IPS DF 6.9 (cell line): ENCODE results near the gene FMN2.

Source experiments
- DNase-seq: peaks from one replicate; pipeline ENCODE4 v3.0.0-alpha.2; 2013; ENCODE audit warnings: low read depth, low spot score
- H3K27ac ChIP-seq: one replicate; pipeline ENCODE4 v1.5.1; 2013; ENCODE audit warnings: low read length, control low read depth
- H3K27me3 ChIP-seq: 2 replicates; pipeline ENCODE4 v1.6.1; 2013; ENCODE audit warnings: mild to moderate bottlenecking, low read length; ENCODE audit not compliant: control insufficient read depth, insufficient read depth
- H3K36me3 ChIP-seq: 2 replicates; pipeline ENCODE4 v1.6.1; 2013; ENCODE audit warnings: low read length; ENCODE audit not compliant: control insufficient read depth, insufficient read depth
- H3K4me1 ChIP-seq: 2 replicates; pipeline ENCODE4 v1.6.1; 2013; ENCODE audit warnings: low read length; ENCODE audit not compliant: control insufficient read depth, insufficient read depth
- H3K4me3 ChIP-seq: 2 replicates; pipeline ENCODE4 v1.5.1; 2013; ENCODE audit warnings: mild to moderate bottlenecking, low read length
- H3K9me3 ChIP-seq: 2 replicates; pipeline ENCODE4 v1.6.1; 2013; ENCODE audit warnings: low read length, inconsistent platforms; ENCODE audit not compliant: control insufficient read depth, insufficient read depth
- WGBS: extraction: QIAGEN DNeasy Blood & Tissue Kit; methylation state at CpG from one replicate; pipeline ENCODE4 v1.1.7; 2013; ENCODE audit warnings: mixed read lengths, missing lambda C conversion rate; ENCODE audit not compliant: insufficient read length, insufficient coverage; 5-methylcytosine and 5-hydroxymethylcytosine counted together

FMN2 gene

GRCh38 chr1:240219104-240219503, 127.4 kb downstream of the FMN2 start:
- no peaks in the 10 kb centered on the region for H3K9me3 ChIP-seq
- no peaks in the 10 kb centered on the region for H3K36me3 ChIP-seq
- H3K4me3 ChIP-seq = no peak overlapping the region
- no peaks in the 10 kb centered on the region for H3K27me3 ChIP-seq
- WGBS = no CpG with 5 or more reads among the region's 6 CpGs
- DNase-seq = no peak
- H3K4me1 ChIP-seq = no peaks in the 10 kb centered on the region
- H3K27ac ChIP-seq = no peak overlapping the region

- Histone ChIP-seq H3K9me3 (no peaks in the 10 kb centered on the region), H3K27me3 (no peaks in the 10 kb centered on the region), H3K27ac (no peak overlapping the region), H3K36me3 (no peaks in the 10 kb centered on the region), H3K4me3 (no peak overlapping the region), H3K4me1 (no peaks in the 10 kb centered on the region)
- no CpG with 5 or more reads among the region's 1 CpG for WGBS
- DNase-seq = no peak
Observed at GRCh38 chr1:240226102-240226501, 134.4 kb downstream of the FMN2 start.

GRCh38 chr1:240230816-240231215, 139.1 kb downstream of the FMN2 start:
- no CpG with 5 or more reads among the region's 2 CpGs for WGBS
- no peak for DNase-seq
- Histone ChIP-seq H3K27ac (no peak overlapping the region), H3K4me3 (no peak overlapping the region), H3K9me3 (no peaks in the 10 kb centered on the region), H3K27me3 (no peaks in the 10 kb centered on the region), H3K36me3 (no peaks in the 10 kb centered on the region), H3K4me1 (no peaks in the 10 kb centered on the region)

- no peak overlapping the region for H3K27ac ChIP-seq
- DNase-seq = no peak
- no peaks in the 10 kb centered on the region for H3K36me3 ChIP-seq
- H3K9me3 ChIP-seq = no peaks in the 10 kb centered on the region
- no CpG with 5 or more reads among the region's 2 CpGs for WGBS
- no peaks in the 10 kb centered on the region for H3K27me3 ChIP-seq
- H3K4me3 ChIP-seq = no peak overlapping the region
- H3K4me1 ChIP-seq = no peaks in the 10 kb centered on the region
Observed at GRCh38 chr1:240232530-240232929, 140.8 kb downstream of the FMN2 start.

- no CpG with 5 or more reads among the region's 2 CpGs for WGBS
- Histone ChIP-seq H3K4me1 (no peaks in the 10 kb centered on the region), H3K27me3 (no peaks in the 10 kb centered on the region), H3K27ac (no peak overlapping the region), H3K36me3 (no peaks in the 10 kb centered on the region), H3K9me3 (no peaks in the 10 kb centered on the region), H3K4me3 (no peak overlapping the region)
- no peak for DNase-seq
Observed at GRCh38 chr1:240234485-240235210, 143.0 kb downstream of the FMN2 start.

- no CpG with 5 or more reads among the region's 4 CpGs for WGBS
- DNase-seq = no peak
- Histone ChIP-seq H3K36me3 (no peaks in the 10 kb centered on the region), H3K27ac (no peak overlapping the region), H3K4me1 (no peaks in the 10 kb centered on the region), H3K27me3 (no peaks in the 10 kb centered on the region), H3K4me3 (no peak overlapping the region), H3K9me3 (no peaks in the 10 kb centered on the region)
Observed at GRCh38 chr1:240235521-240236288, 144.0 kb downstream of the FMN2 start.

- no peak overlapping the region for H3K27ac ChIP-seq
- H3K36me3 ChIP-seq = no peaks in the 10 kb centered on the region
- no peaks in the 10 kb centered on the region for H3K4me1 ChIP-seq
- no peak for DNase-seq
- no peak overlapping the region for H3K4me3 ChIP-seq
- H3K9me3 ChIP-seq = no peaks in the 10 kb centered on the region
- no peaks in the 10 kb centered on the region for H3K27me3 ChIP-seq
- no CpG with 5 or more reads among the region's 4 CpGs for WGBS
Observed at GRCh38 chr1:240237305-240237721, 145.6 kb downstream of the FMN2 start.

DNA sequence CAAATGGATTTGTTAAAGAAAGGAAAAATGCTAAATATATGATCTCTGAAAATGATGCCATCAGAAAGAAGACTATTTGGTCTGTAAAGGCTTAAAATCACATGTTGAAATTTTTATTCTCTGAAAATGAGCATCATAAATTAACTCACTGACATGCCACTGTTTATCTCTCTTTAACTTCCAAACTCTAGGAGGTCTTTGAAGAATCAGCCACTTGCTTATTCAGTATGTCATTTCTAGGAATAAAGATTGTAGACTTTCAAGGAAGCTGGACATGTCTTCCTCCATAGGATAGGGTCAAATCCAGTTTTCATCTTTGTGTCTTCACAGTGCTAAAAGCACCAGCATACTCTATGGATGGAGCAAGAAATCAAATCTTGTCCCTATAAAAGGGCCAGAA, 147.6 kb downstream of the FMN2 start:
- Histone ChIP-seq H3K36me3 (no peaks in the 10 kb centered on the region), H3K4me3 (no peak overlapping the region), H3K27ac (no peak overlapping the region), H3K9me3 (no peaks in the 10 kb centered on the region), H3K27me3 (no peaks in the 10 kb centered on the region), H3K4me1 (no peaks in the 10 kb centered on the region)
- no peak for DNase-seq

- H3K27me3 ChIP-seq = no peaks in the 10 kb centered on the region
- H3K27ac ChIP-seq = no peak overlapping the region
- DNase-seq = no peak
- H3K4me1 ChIP-seq = no peaks in the 10 kb centered on the region
- H3K9me3 ChIP-seq = no peaks in the 10 kb centered on the region
- H3K4me3 ChIP-seq = no peak overlapping the region
- no peaks in the 10 kb centered on the region for H3K36me3 ChIP-seq
- no CpG with 5 or more reads among the region's 3 CpGs for WGBS
Observed at GRCh38 chr1:240241278-240241677, 149.6 kb downstream of the FMN2 start.

- no peaks in the 10 kb centered on the region for H3K4me1 ChIP-seq
- WGBS = no CpG with 5 or more reads among the region's 5 CpGs
- DNase-seq = no peak
- no peaks in the 10 kb centered on the region for H3K27me3 ChIP-seq
- no peak overlapping the region for H3K27ac ChIP-seq
- H3K36me3 ChIP-seq = no peaks in the 10 kb centered on the region
- H3K4me3 ChIP-seq = no peak overlapping the region
- H3K9me3 ChIP-seq = no peaks in the 10 kb centered on the region
Observed at GRCh38 chr1:240242601-240243144, 151.0 kb downstream of the FMN2 start.
